ENCODE measurements around the gene OVCH2. TPM values are rescaled to one million over a fixed set of nuclear protein-coding genes. Genes with fewer than 3 reads are reported as not detected.
"Not testable (repeated sequence)": the region's sequence is repeated elsewhere in the genome, so short reads cannot be mapped to it uniquely, and the experiment has no call there.

Gene OVCH2
- not detected for total RNA-seq

GRCh38 chr11:7706377-7706776 lies at the start of gene OVCH2:
TSS of gene OVCH2 (minus strand) at chr11:7706477. CDS start at chr11:7706394, 83 bp downstream.
- H3K4me3 Mint-ChIP-seq: no peak within 1 kb of the TSS
- no peaks in the 10 kb centered on the region for H3K36me3 Mint-ChIP-seq (ENCODE audit: low read depth)
- H3K27ac Mint-ChIP-seq: no peak within 1 kb of the TSS
- no peak for TF ChIP-seq CTCF (IDR thresholded peaks at IDR 0.05)
- H3K27me3 Mint-ChIP-seq: peaks cover 21% of the 10 kb centered on the region
- CTCF ChIA-PET: no interaction called here
- POLR2A ChIA-PET: no interaction called here
- H3K4me1 Mint-ChIP-seq (ENCODE audit: low read depth): no peaks in the 10 kb centered on the region
- H3K9me3 Mint-ChIP-seq: no peaks in the 10 kb centered on the region
- no peak for DNase-seq
- ATAC-seq: no peak
- intact Hi-C loops (cut with micrococcal nuclease): no loop called here

GRCh38 chr11:7749456-7749855 lies 43.2 kb upstream of the OVCH2 start:
- ATAC-seq: no peak
- no peak overlapping the region for H3K4me3 Mint-ChIP-seq
- ChIA-PET POLR2A (no interaction called here), CTCF (no interaction called here)
- H3K36me3 Mint-ChIP-seq (ENCODE audit: low read depth): no peaks in the 10 kb centered on the region
- DNase-seq: no peak
- H3K9me3 Mint-ChIP-seq: no peaks in the 10 kb centered on the region
- H3K4me1 Mint-ChIP-seq (ENCODE audit: low read depth): no peaks in the 10 kb centered on the region
- intact Hi-C loops (cut with micrococcal nuclease): no loop called here
- H3K27ac Mint-ChIP-seq: no peak overlapping the region
- TF ChIP-seq CTCF (IDR thresholded peaks at IDR 0.05): no peak
- H3K27me3 Mint-ChIP-seq: peaks cover 1% of the 10 kb centered on the region

GRCh38 chr11:7734767-7735166 lies 28.5 kb upstream of the OVCH2 start:
- H3K27me3 Mint-ChIP-seq; H3K4me3 Mint-ChIP-seq; intact Hi-C loops (cut with micrococcal nuclease); CTCF ChIA-PET; DNase-seq; POLR2A ChIA-PET; H3K4me1 Mint-ChIP-seq (ENCODE audit: low read depth); H3K9me3 Mint-ChIP-seq; H3K27ac Mint-ChIP-seq; ATAC-seq; H3K36me3 Mint-ChIP-seq (ENCODE audit: low read depth): not testable (repeated sequence)

- H3K27ac Mint-ChIP-seq: no peak overlapping the region
- H3K4me3 Mint-ChIP-seq: no peak overlapping the region
- H3K36me3 Mint-ChIP-seq (ENCODE audit: low read depth): no peaks in the 10 kb centered on the region
- POLR2A ChIA-PET: no interaction called here
- intact Hi-C loops (cut with micrococcal nuclease): no loop called here
- no peaks in the 10 kb centered on the region for H3K4me1 Mint-ChIP-seq (ENCODE audit: low read depth)
- ATAC-seq (no peak), DNase-seq (no peak)
- TF ChIP-seq CTCF (IDR thresholded peaks at IDR 0.05): no peak
- CTCF ChIA-PET: no interaction called here
- peaks cover 11% of the 10 kb centered on the region for H3K27me3 Mint-ChIP-seq
- H3K9me3 Mint-ChIP-seq: peaks cover 5% of the 10 kb centered on the region
These were observed 8.5 kb upstream of the OVCH2 start for GRCh38 chr11:7714786-7715185.

GRCh38 chr11:7703740-7704139 lies 2.5 kb downstream of the OVCH2 start:
- Mint-ChIP-seq H3K4me1 (ENCODE audit: low read depth) (no peaks in the 10 kb centered on the region), H3K36me3 (ENCODE audit: low read depth) (no peaks in the 10 kb centered on the region), H3K9me3 (no peaks in the 10 kb centered on the region), H3K27ac (no peak overlapping the region), H3K27me3 (peaks cover 20% of the 10 kb centered on the region), H3K4me3 (no peak overlapping the region)
- ATAC-seq (no peak), DNase-seq (no peak)
- CTCF ChIA-PET: no interaction called here
- TF ChIP-seq CTCF (IDR thresholded peaks at IDR 0.05): no peak
- intact Hi-C loops (cut with micrococcal nuclease): no loop called here
- POLR2A ChIA-PET: no interaction called here

- H3K4me3 Mint-ChIP-seq: no peak overlapping the region
- TF ChIP-seq CTCF (IDR thresholded peaks at IDR 0.05): no peak
- ATAC-seq (peak; percentile 68), DNase-seq (peak; percentile 21)
- H3K4me1 Mint-ChIP-seq (ENCODE audit: low read depth): peaks cover 3% of the 10 kb centered on the region
- POLR2A ChIA-PET: no interaction called here
- intact Hi-C loops (cut with micrococcal nuclease): loop anchor here (10.0 kb wide), 1 partner anchor 182 kb away; the partner anchor contains the start of gene PPFIBP2
- no peaks in the 10 kb centered on the region for H3K9me3 Mint-ChIP-seq
- CTCF ChIA-PET: interaction anchor here (0.9 to 1.4 kb wide), 2 partner anchors 229 to 884 kb away, joined by 3 read pairs; no protein-coding TSS in a partner anchor
- H3K27ac Mint-ChIP-seq: no peak overlapping the region
- no peaks in the 10 kb centered on the region for H3K36me3 Mint-ChIP-seq (ENCODE audit: low read depth)
- H3K27me3 Mint-ChIP-seq: peaks cover 25% of the 10 kb centered on the region
These were observed 9.9 kb downstream of the OVCH2 start for GRCh38 chr11:7696424-7696823.
